ENCODE results near the gene BTBD6.
"Not testable (repeated sequence)": the region's sequence is repeated elsewhere in the genome, so short reads cannot be mapped to it uniquely, and the experiment has no call there.

BTBD6 gene

GRCh38 chr14:105273062-105273461 is 24.7 kb downstream of the BTBD6 start:
- no peak for DNase-seq

GRCh38 chr14:105274637-105275036 is 26.3 kb downstream of the BTBD6 start:
- no peak for DNase-seq

GRCh38 chr14:105275267-105275946 is 27.1 kb downstream of the BTBD6 start:
- peak; percentile 67 for DNase-seq

GRCh38 chr14:105277448-105277847 is 29.1 kb downstream of the BTBD6 start:
- peak; percentile 20 for DNase-seq

- DNase-seq: no peak
Observed at GRCh38 chr14:105279642-105280361, 31.5 kb downstream of the BTBD6 start.

GRCh38 chr14:105280525-105280924 is 32.2 kb downstream of the BTBD6 start:
- DNase-seq: no peak

GRCh38 chr14:105281371-105282097 is 33.2 kb downstream of the BTBD6 start:
- DNase-seq: peak; percentile 62

GRCh38 chr14:105282098-105282725 is 33.9 kb downstream of the BTBD6 start:
- DNase-seq: no peak

- DNase-seq: no peak
Observed at GRCh38 chr14:105283028-105283427, 34.7 kb downstream of the BTBD6 start.

- DNase-seq: no peak
Observed at GRCh38 chr14:105283899-105284298, 35.6 kb downstream of the BTBD6 start.

- DNase-seq: no peak
Observed at GRCh38 chr14:105285174-105285573, 36.8 kb downstream of the BTBD6 start.

- DNase-seq: no peak
Observed at GRCh38 chr14:105286759-105287144, 38.4 kb downstream of the BTBD6 start.

GRCh38 chr14:105287249-105288102 is 39.1 kb downstream of the BTBD6 start:
- DNase-seq: no peak

GRCh38 chr14:105288936-105289335 is 40.6 kb downstream of the BTBD6 start:
- not testable (repeated sequence) for DNase-seq

GRCh38 chr14:105290621-105291346 is 42.5 kb downstream of the BTBD6 start:
- DNase-seq: no peak

- no peak for DNase-seq
Observed at GRCh38 chr14:105292826-105293711, 44.7 kb downstream of the BTBD6 start.

- DNase-seq: peak; percentile 21
Observed at GRCh38 chr14:105294142-105294597, 45.8 kb downstream of the BTBD6 start.

GRCh38 chr14:105297311-105297710 is 49.0 kb downstream of the BTBD6 start:
- DNase-seq: not testable (repeated sequence)

GRCh38 chr14:105299654-105300541 is 51.6 kb downstream of the BTBD6 start:
- DNase-seq: peak; percentile 10

Measured in fibroblast of skin of right quadriceps (primary cell).